GM23338 (cell line): ENCODE data around the gene CKMT1B. TPM values are rescaled to one million over a fixed set of nuclear protein-coding genes. Genes with fewer than 3 reads are reported as not detected.
"Not testable (repeated sequence)": the region's sequence is repeated elsewhere in the genome, so short reads cannot be mapped to it uniquely, and the experiment has no call there.

Experiments
- ATAC-seq: fragments of 200-7000 bp; cut with Tn5 transposase; 3 replicates; pipeline ENCODE4 v1.9.1; 2020
- DNase-seq: peaks from one replicate; pipeline ENCODE4 v3.0.0-alpha.2; 2015; ENCODE audit warnings: low spot score
- H2AFZ ChIP-seq: fragments of 200-600 bp; sonication (generic); 2 replicates; pipeline ENCODE4 v1.8.0; 2016; ENCODE audit warnings: antibody characterized with exemption, mild to moderate bottlenecking, moderate library complexity
- H3F3A ChIP-seq: fragments of 200-600 bp; sonication (generic); replicated peaks from 2 replicates; pipeline ENCODE4 v1.8.0; 2017; ENCODE audit warnings: antibody characterized with exemption, mixed run types, low read depth
- H3K27ac ChIP-seq: fragments of 200-600 bp; sonication (generic); 2 replicates; pipeline ENCODE4 v1.6.1; 2016; ENCODE audit warnings: low read depth
- H3K27me3 ChIP-seq: fragments of 200-600 bp; sonication (generic); 2 replicates; pipeline ENCODE4 v1.8.0; 2016; ENCODE audit warnings: mild to moderate bottlenecking, mixed run types, moderate library complexity; ENCODE audit not compliant: insufficient read depth
- H3K36me3 ChIP-seq: fragments of 200-600 bp; sonication (generic); 2 replicates; pipeline ENCODE4 v1.8.0; 2016; ENCODE audit warnings: mild to moderate bottlenecking; ENCODE audit not compliant: insufficient read depth
- H3K4me1 ChIP-seq: fragments of 200-600 bp; sonication (generic); 2 replicates; pipeline ENCODE4 v1.8.0; 2016; ENCODE audit warnings: mild to moderate bottlenecking, moderate library complexity; ENCODE audit not compliant: insufficient read depth
- H3K4me2 ChIP-seq: fragments of 200-600 bp; sonication (generic); 2 replicates; pipeline ENCODE4 v1.7.1; 2017; ENCODE audit warnings: mixed run types
- H3K4me3 ChIP-seq: fragments of 200-600 bp; sonication (generic); 2 replicates; pipeline ENCODE4 v1.6.1; 2016; ENCODE audit warnings: mixed run types
- H3K79me2 ChIP-seq: fragments of 200-600 bp; sonication (generic); replicated peaks from 2 replicates; pipeline ENCODE4 v1.8.0; 2017; ENCODE audit warnings: mild to moderate bottlenecking; ENCODE audit not compliant: insufficient read depth
- H3K9me2 ChIP-seq: fragments of 200-600 bp; sonication (generic); 2 replicates; pipeline ENCODE4 v1.8.0; 2017; ENCODE audit not compliant: insufficient read depth
- H4K20me1 ChIP-seq: fragments of 200-600 bp; sonication (generic); replicated peaks from 2 replicates; pipeline ENCODE4 v1.8.0; 2017; ENCODE audit warnings: mild to moderate bottlenecking; ENCODE audit not compliant: insufficient read depth
- H3K27ac Mint-ChIP-seq: 2 replicates; pipeline ENCODE4 v1.8.0; 2020; ENCODE audit warnings: inconsistent platforms, mild to moderate bottlenecking, moderate library complexity, mixed read lengths
- H3K27me3 Mint-ChIP-seq: 3 replicates; pipeline ENCODE4 v1.8.0; 2022; ENCODE audit warnings: low read depth, mild to moderate bottlenecking, moderate library complexity, mixed read lengths, inconsistent platforms; ENCODE audit not compliant: insufficient read depth, poor library complexity
- H3K36me3 Mint-ChIP-seq: 3 replicates; pipeline ENCODE4 v1.8.0; 2021; ENCODE audit warnings: low read depth, mild to moderate bottlenecking, inconsistent platforms, moderate library complexity, mixed read lengths
- H3K4me1 Mint-ChIP-seq: 3 replicates; pipeline ENCODE4 v1.8.0; 2020; ENCODE audit warnings: mild to moderate bottlenecking, inconsistent platforms, mixed read lengths
- H3K4me3 Mint-ChIP-seq: 3 replicates; pipeline ENCODE4 v1.8.0; 2021; ENCODE audit warnings: moderate library complexity, mild to moderate bottlenecking, inconsistent platforms, mixed read lengths
- H3K9me3 Mint-ChIP-seq: 3 replicates; pipeline ENCODE4 v1.8.0; 2020; ENCODE audit warnings: moderate library complexity, mild to moderate bottlenecking, inconsistent platforms, mixed read lengths
- POLR2AphosphoS5 ChIP-seq: IDR thresholded peaks from 2 replicates; pipeline ENCODE4 v1.6.1; 2016; ENCODE audit warnings: antibody characterized with exemption, low read depth
- polyA plus RNA-seq: library from polyadenylated mRNA; unstranded; fragments of >200 nt; fragmentation: Nextera tagmentation; extraction: Ambion mirVana; gene quantifications from 2 replicates; pipeline ENCODE4 v1.2.1, GENCODE V29; 2016
- small RNA-seq: library from RNA; depleted of rRNA; stranded (forward); fragments of <200 nt; gene quantifications from one replicate; pipeline ENCODE3, GENCODE V24; 2014; ENCODE audit warnings: low replicate concordance
- total RNA-seq: library from RNA; depleted of rRNA; stranded (reverse); fragments of >200 nt; shearing (Covaris generic); gene quantifications from 2 replicates; pipeline ENCODE4 v1.2.3, GENCODE V29; 2014; rRNA removed
- TF ChIP-seq, protein P1 (sequence below): IDR thresholded peaks from one replicate; pipeline ENCODE4 v1.6.1; 2018; ENCODE audit warnings: antibody characterized with exemption; ENCODE audit not compliant: unreplicated experiment

CKMT1B gene
- total and polyA plus RNA-seq, 2 experiments from 2014 or later = 31.4 to 41.2 TPM

DNA sequence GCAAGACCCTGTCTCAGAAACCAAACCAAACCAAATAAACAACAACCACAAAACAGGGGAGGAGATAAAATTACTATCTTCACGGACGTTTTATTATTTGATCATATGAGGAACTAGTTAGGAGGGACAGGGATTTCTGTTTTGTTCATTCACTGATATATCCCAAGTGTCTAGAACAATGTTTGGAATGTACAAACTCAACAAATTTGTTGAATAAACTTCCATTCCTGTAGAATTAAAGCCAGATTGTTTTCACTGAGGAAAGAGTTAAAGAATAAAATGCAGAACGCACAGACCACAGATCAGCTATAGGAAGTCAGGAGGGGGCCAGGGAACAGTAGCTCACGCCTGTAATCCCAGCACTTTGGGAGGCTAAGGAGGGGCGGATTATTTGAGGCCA lies 31.3 kb downstream of the CKMT1B start (continued):
- TF ChIP-seq, protein P1, sequence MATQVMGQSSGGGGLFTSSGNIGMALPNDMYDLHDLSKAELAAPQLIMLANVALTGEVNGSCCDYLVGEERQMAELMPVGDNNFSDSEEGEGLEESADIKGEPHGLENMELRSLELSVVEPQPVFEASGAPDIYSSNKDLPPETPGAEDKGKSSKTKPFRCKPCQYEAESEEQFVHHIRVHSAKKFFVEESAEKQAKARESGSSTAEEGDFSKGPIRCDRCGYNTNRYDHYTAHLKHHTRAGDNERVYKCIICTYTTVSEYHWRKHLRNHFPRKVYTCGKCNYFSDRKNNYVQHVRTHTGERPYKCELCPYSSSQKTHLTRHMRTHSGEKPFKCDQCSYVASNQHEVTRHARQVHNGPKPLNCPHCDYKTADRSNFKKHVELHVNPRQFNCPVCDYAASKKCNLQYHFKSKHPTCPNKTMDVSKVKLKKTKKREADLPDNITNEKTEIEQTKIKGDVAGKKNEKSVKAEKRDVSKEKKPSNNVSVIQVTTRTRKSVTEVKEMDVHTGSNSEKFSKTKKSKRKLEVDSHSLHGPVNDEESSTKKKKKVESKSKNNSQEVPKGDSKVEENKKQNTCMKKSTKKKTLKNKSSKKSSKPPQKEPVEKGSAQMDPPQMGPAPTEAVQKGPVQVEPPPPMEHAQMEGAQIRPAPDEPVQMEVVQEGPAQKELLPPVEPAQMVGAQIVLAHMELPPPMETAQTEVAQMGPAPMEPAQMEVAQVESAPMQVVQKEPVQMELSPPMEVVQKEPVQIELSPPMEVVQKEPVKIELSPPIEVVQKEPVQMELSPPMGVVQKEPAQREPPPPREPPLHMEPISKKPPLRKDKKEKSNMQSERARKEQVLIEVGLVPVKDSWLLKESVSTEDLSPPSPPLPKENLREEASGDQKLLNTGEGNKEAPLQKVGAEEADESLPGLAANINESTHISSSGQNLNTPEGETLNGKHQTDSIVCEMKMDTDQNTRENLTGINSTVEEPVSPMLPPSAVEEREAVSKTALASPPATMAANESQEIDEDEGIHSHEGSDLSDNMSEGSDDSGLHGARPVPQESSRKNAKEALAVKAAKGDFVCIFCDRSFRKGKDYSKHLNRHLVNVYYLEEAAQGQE = no peak
- TF ChIP-seq POLR2AphosphoS5 = no peak

DNA sequence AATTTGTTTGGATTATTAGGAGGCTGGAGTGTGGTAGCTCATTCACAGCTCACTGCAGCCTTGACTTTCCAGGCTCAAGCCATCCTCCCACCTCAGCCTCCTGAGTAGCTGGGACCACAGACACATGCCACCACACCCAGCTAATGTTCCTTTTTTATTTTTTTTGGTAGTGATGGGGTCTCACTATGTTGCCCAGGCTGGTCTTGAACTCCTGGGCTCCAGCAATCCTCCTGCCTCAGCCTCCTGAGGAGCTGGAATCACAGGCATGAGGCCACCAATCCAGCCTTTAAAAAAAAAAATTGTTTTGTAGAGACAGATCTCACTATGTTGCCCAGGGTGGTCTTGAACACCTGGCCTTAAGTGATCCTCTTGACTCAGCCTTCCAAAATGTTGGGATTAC lies 33.1 kb downstream of the CKMT1B start:
- DNase-seq, H4K20me1 ChIP-seq, H3K27ac Mint-ChIP-seq, H3K36me3 Mint-ChIP-seq, H3F3A ChIP-seq, H3K27me3 ChIP-seq, H3K27ac ChIP-seq, H2AFZ ChIP-seq, ATAC-seq, H3K4me1 ChIP-seq, H3K4me3 Mint-ChIP-seq, H3K36me3 ChIP-seq, H3K4me2 ChIP-seq, H3K27me3 Mint-ChIP-seq, H3K4me3 ChIP-seq, H3K9me2 ChIP-seq, H3K9me3 Mint-ChIP-seq, H3K4me1 Mint-ChIP-seq, H3K79me2 ChIP-seq: not testable (repeated sequence)

DNA sequence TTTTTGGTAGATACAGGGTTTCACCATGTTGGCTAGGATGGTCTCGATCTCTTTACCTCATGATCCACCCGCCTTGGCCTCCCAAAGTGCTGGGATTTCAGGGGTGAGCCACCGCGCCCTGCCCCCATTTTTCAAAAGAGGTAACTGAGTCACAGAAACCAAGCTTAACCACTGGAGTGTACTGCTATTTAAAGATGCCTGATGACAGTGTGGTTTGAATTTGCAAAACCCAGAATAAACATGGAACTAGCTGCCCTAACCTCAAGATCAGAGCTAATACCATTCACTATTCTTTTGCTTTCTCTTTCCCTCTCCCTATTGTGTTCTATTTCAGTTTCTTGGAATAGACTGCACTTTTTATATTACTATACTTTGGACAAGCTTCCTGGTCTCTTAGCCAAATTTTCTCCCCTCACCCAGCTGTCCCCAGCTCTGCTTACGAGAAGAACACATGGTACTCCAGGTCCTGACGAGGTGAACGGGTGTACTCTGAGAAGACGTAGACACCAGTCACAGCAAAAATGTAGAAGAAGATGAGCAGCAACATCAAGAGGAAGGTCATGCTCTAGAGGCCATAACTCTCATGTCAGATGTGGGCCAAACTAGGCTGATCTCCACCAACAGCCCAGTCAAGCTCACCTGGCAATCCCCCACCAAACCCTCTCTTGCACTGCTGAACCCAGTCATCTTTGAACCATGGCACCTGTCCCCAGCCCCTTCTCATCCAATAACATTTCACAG lies 44.8 kb downstream of the CKMT1B start:
- not testable (repeated sequence) for H3K9me3 Mint-ChIP-seq, ATAC-seq, H3K4me3 Mint-ChIP-seq, H3K4me1 Mint-ChIP-seq, H3K27ac Mint-ChIP-seq, DNase-seq, H2AFZ ChIP-seq, H3K27me3 Mint-ChIP-seq, H3K79me2 ChIP-seq, H3K27ac ChIP-seq, H3K9me2 ChIP-seq, H3K4me1 ChIP-seq, H3K4me3 ChIP-seq, H3K27me3 ChIP-seq, H3F3A ChIP-seq, H3K4me2 ChIP-seq, H3K36me3 ChIP-seq, H3K36me3 Mint-ChIP-seq, H4K20me1 ChIP-seq

Small RNA genes within 50 kb of the gene (small RNA-seq; reads per million reads assigned to genes)
- not detected for gene PDIA3P2
- not detected for gene RNU6-554P
- not detected for gene RNU6-610P

Other genes with a start within 250 kb of the CKMT1B start
- gene ZSCAN29, start 223.0 kb upstream of the CKMT1B start, total RNA-seq = 40.5 and 48.3 TPM in 2 replicates
- gene ZSCAN29, start 223.0 kb upstream of the CKMT1B start, polyA plus RNA-seq = 13.7 and 15.3 TPM in 2 replicates
- 11.4 and 18.0 TPM in 2 replicates for gene TUBGCP4, start 222.9 kb upstream of the CKMT1B start, total RNA-seq
- 7.6 and 10.6 TPM in 2 replicates for gene TUBGCP4, start 222.9 kb upstream of the CKMT1B start, polyA plus RNA-seq
- 48.6 and 81.3 TPM in 2 replicates for gene TP53BP1, start 100.9 kb upstream of the CKMT1B start, total RNA-seq
- gene TP53BP1, start 100.9 kb upstream of the CKMT1B start, polyA plus RNA-seq = 15.5 and 17.7 TPM in 2 replicates
- 2.0 and 2.3 TPM in 2 replicates for gene MAP1A, start 76.4 kb upstream of the CKMT1B start, total RNA-seq
- 0.81 and 0.85 TPM in 2 replicates for gene MAP1A, start 76.4 kb upstream of the CKMT1B start, polyA plus RNA-seq
- gene PPIP5K1, start 3.8 kb upstream of the CKMT1B start, total RNA-seq = 21.7 and 23.5 TPM in 2 replicates
- gene PPIP5K1, start 3.8 kb upstream of the CKMT1B start, polyA plus RNA-seq = 4.5 and 5.8 TPM in 2 replicates
- 0.19 and 0.45 TPM in 2 replicates for gene STRC, start 24.8 kb downstream of the CKMT1B start, total RNA-seq
- gene STRC, start 24.8 kb downstream of the CKMT1B start, polyA plus RNA-seq = 0.40 TPM in 1 of 2 replicates, not detected in the other
- gene CATSPER2, start 54.8 kb downstream of the CKMT1B start, total RNA-seq = 1.1 and 4.4 TPM in 2 replicates
- 0.92 and 1.1 TPM in 2 replicates for gene CATSPER2, start 54.8 kb downstream of the CKMT1B start, polyA plus RNA-seq
- gene CKMT1A, start 99.8 kb downstream of the CKMT1B start, total RNA-seq = 16.0 and 27.3 TPM in 2 replicates
- gene CKMT1A, start 99.8 kb downstream of the CKMT1B start, polyA plus RNA-seq = 30.9 and 31.1 TPM in 2 replicates
- gene PDIA3, start 152.4 kb downstream of the CKMT1B start, total RNA-seq = 363 and 371 TPM in 2 replicates
- gene PDIA3, start 152.4 kb downstream of the CKMT1B start, polyA plus RNA-seq = 585 and 631 TPM in 2 replicates
- gene ELL3, start 182.9 kb downstream of the CKMT1B start, total RNA-seq = 13.6 and 19.2 TPM in 2 replicates
- 12.0 and 14.2 TPM in 2 replicates for gene ELL3, start 182.9 kb downstream of the CKMT1B start, polyA plus RNA-seq
- gene SERF2, start 198.3 kb downstream of the CKMT1B start, total RNA-seq = 459 and 460 TPM in 2 replicates
- 2,602 and 2,869 TPM in 2 replicates for gene SERF2, start 198.3 kb downstream of the CKMT1B start, polyA plus RNA-seq
- not detected in 2 replicates for gene SERINC4, start 206.2 kb downstream of the CKMT1B start, total RNA-seq
- gene SERINC4, start 206.2 kb downstream of the CKMT1B start, polyA plus RNA-seq = not detected in 2 replicates
- gene HYPK, start 206.6 kb downstream of the CKMT1B start, total RNA-seq = 7.2 and 9.4 TPM in 2 replicates
- gene HYPK, start 206.6 kb downstream of the CKMT1B start, polyA plus RNA-seq = 39.6 and 40.1 TPM in 2 replicates
- gene MFAP1, start 230.7 kb downstream of the CKMT1B start, total RNA-seq = 18.4 and 24.5 TPM in 2 replicates
- 33.6 and 34.9 TPM in 2 replicates for gene MFAP1, start 230.7 kb downstream of the CKMT1B start, polyA plus RNA-seq
- 14.6 and 17.8 TPM in 2 replicates for gene WDR76, start 233.0 kb downstream of the CKMT1B start, total RNA-seq
- 8.5 and 9.7 TPM in 2 replicates for gene WDR76, start 233.0 kb downstream of the CKMT1B start, polyA plus RNA-seq